ENCODE results near the gene SSR4.

SSR4 gene

DNA sequence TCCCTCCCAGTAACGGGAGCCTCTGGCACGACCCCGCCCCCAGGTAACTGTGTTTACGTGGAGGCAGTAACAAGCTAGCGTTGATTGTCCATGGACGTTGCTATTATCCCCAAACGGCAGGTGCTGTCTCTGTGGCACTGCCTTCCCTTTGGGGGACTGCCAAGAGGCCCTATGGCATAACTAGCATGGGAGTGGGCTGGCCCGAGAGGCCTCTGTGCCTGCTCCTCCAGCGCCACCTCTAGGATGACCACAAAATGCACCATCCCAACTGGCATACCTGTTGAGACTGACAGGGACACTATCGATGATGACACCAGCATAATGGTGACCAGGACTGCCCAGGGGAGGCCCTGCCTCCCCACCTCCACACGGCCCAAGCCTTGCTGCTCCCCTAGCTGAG lies 12.2 kb upstream of the SSR4 start:
- no peak overlapping the region for H3K4me3 Mint-ChIP-seq
- no peaks in the 10 kb centered on the region for H3K9me3 Mint-ChIP-seq
- no peak for DNase-seq
- CTCF ChIA-PET: no interaction called here
- H3K27me3 Mint-ChIP-seq: peaks cover 29% of the 10 kb centered on the region
- no peaks in the 10 kb centered on the region for H3K4me1 Mint-ChIP-seq
- H3K27ac Mint-ChIP-seq: no peak overlapping the region
- no peaks in the 10 kb centered on the region for H3K36me3 Mint-ChIP-seq

DNA sequence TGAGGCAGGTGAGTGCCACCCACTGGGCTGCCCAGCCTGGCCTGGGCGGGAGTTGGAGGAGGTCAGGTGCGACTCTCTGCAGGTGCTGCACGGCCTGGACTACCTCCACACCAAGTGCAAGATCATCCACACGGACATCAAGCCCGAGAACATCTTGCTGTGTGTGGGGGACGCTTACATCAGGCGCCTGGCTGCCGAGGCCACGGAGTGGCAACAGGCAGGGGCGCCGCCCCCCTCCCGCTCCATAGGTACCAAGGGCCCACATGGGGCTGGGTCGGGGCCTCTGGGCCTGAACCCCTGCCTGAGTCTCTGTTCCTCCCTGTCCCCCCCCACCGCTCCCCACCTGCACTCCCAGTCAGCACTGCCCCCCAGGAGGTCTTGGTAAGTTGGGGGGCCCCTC lies 11.6 kb upstream of the SSR4 start:
- H3K27me3 Mint-ChIP-seq: peaks cover 29% of the 10 kb centered on the region
- no peak overlapping the region for H3K4me3 Mint-ChIP-seq
- no peaks in the 10 kb centered on the region for H3K36me3 Mint-ChIP-seq
- DNase-seq: no peak
- H3K9me3 Mint-ChIP-seq: no peaks in the 10 kb centered on the region
- no peaks in the 10 kb centered on the region for H3K4me1 Mint-ChIP-seq
- no peak overlapping the region for H3K27ac Mint-ChIP-seq
- CTCF ChIA-PET: no interaction called here

DNA sequence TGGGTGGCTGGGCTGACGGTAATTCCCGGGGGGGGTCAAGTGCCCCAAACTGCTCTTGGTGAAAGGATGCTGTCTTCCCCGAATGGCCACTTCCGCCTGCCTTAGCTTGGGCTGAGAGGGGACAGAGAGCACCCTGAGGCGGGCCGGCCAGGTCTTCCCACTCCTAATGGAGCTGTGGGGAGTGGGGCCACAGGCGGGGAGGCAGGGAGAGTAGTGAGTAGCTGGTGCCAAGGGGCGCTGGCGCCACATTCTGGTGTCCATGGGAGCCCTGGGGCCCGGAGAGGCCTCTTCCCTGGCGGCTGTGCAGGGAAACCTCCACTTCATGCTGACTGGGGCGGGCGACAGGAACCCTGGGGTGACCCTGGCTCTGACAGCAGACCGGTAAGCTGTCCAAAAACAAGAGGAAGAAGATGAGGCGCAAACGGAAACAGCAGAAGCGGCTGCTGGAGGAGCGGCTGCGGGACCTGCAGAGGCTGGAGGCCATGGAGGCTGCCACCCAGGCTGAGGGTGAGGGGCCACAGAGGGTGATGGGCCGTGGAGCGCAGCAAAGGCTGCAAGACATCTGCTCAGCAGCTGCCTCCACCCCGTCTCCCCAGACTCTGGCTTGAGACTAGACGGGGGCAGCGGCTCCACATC lies 11.0 kb upstream of the SSR4 start:
- Mint-ChIP-seq H3K4me3 (no peak overlapping the region), H3K27ac (no peak overlapping the region), H3K36me3 (no peaks in the 10 kb centered on the region), H3K27me3 (peaks cover 26% of the 10 kb centered on the region), H3K4me1 (no peaks in the 10 kb centered on the region), H3K9me3 (no peaks in the 10 kb centered on the region)
- CTCF ChIA-PET: no interaction called here
- DNase-seq: no peak

DNA sequence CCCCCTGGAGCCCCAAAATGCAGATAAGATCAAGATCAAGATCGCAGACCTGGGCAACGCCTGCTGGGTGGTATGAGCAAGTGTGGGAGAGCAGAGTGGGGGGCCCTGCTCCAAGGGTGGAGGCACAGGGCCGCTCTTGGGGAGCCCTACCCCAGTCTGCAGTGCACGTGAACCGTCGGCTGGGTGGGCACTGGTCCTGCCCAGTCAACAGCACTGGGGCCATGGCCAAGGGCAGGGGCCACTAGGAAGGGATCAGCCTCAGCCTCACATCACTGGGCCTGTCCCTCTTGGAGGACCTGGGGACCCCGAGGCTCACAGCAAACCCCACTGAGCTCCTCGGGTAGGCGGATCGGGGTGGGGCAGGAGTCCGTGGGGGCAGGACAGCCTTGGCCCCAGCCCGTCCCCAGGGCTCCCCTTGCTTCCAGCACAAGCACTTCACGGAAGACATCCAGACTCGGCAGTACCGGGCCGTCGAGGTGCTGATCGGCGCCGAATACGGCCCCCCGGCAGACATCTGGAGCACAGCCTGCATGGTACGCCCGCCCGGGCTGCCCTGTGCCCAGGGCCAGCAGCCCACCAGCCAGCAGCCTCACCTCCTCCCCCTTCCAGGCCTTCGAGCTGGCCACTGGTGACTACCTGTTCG lies 10.0 kb upstream of the SSR4 start:
- Mint-ChIP-seq H3K36me3 (peaks cover 2% of the 10 kb centered on the region), H3K9me3 (no peaks in the 10 kb centered on the region), H3K27me3 (peaks cover 18% of the 10 kb centered on the region), H3K4me1 (no peaks in the 10 kb centered on the region), H3K27ac (no peak overlapping the region), H3K4me3 (no peak overlapping the region)
- CTCF ChIA-PET: no interaction called here
- DNase-seq: no peak

DNA sequence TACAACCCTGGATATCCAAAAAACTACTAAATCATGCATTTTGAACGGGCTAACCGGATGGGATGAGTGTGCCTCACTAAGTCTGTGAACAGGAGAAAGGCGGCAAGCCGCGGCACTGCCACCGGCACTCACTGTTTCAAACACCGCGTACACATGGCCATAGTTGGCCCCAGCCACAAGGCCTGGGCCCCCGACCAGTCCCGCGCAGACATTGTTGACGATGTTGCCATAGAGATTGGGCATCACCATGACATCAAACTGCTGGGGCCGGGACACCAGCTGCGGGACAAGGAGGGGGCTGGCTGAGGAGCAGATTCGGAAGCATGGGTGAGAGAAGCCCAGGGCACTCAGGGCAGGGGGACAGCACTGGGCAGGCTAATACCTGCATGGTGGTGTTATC lies 7.8 kb upstream of the SSR4 start:
- no peak overlapping the region for H3K27ac Mint-ChIP-seq
- no peaks in the 10 kb centered on the region for H3K27me3 Mint-ChIP-seq
- CTCF ChIA-PET: no interaction called here
- H3K4me3 Mint-ChIP-seq: no peak overlapping the region
- H3K9me3 Mint-ChIP-seq: no peaks in the 10 kb centered on the region
- no peaks in the 10 kb centered on the region for H3K4me1 Mint-ChIP-seq
- peaks cover 6% of the 10 kb centered on the region for H3K36me3 Mint-ChIP-seq
- DNase-seq: no peak

DNA sequence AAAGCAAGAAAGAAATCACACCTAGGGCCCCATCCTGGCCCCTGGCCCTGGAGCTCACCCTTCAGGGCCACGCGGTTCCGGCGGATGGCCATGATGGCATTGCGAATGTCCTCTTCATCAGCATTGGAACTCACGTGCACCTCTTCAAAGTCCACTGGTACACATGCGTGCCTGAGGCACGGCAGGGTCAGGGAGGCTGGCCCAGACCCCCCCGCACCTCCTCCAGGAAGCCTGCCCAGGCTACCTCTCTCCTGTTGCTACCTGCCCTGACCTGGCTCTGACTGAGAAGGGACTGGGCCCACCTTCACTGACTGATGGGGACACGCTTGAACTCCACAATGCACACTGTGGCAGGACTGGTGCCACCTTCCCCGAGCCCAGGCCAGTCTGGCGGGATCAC lies 4.8 kb upstream of the SSR4 start:
- Mint-ChIP-seq H3K27ac (no peak overlapping the region), H3K4me3 (no peak overlapping the region), H3K4me1 (peaks cover 9% of the 10 kb centered on the region), H3K9me3 (no peaks in the 10 kb centered on the region), H3K36me3 (peaks cover 10% of the 10 kb centered on the region), H3K27me3 (no peaks in the 10 kb centered on the region)
- DNase-seq: no peak
- CTCF ChIA-PET: no interaction called here

DNA sequence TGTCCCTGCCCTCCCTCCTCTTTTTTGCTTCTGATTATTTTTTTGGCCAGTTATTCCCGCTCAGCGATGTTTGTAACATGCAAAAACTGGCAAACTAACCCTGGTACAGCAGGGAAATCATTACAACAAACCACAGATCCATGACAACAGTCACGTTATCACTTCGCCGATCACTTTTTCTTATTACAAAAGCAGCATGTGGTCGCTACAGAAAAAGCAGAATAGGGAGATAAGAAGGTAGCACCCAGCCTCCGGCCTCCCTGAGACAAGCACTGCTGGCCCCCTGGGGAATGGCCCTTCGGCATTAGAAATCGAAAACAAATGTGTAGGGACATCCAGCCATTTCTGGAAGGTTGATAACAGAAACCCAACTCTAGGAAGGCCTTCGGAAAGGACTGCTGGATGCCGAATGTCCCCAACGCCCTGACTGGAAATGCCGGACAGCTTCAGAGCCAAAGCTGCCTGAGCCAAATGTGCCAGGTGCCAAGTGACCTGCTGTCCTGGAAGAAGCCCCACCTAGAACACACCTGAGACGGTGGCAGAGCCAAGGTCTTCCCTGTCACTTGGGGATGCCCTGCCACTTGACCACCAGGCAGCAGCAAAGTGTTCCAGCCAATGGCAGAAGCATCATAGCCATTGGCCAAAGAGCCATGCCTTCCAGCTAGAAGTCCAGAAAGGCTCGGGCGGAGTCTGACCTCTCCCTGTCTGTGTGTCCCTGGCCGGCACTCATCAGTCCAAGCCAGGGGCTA lies 3.2 kb upstream of the SSR4 start:
- CTCF ChIA-PET: interaction anchor here (0.8 kb wide), 1 partner anchor 87 kb away, joined by 3 read pairs; no protein-coding TSS in a partner anchor
- H3K4me1 Mint-ChIP-seq: peaks cover 17% of the 10 kb centered on the region
- H3K9me3 Mint-ChIP-seq: no peaks in the 10 kb centered on the region
- no peak for DNase-seq
- peaks cover 12% of the 10 kb centered on the region for H3K36me3 Mint-ChIP-seq
- no peak overlapping the region for H3K4me3 Mint-ChIP-seq
- no peak overlapping the region for H3K27ac Mint-ChIP-seq
- H3K27me3 Mint-ChIP-seq: no peaks in the 10 kb centered on the region

DNA sequence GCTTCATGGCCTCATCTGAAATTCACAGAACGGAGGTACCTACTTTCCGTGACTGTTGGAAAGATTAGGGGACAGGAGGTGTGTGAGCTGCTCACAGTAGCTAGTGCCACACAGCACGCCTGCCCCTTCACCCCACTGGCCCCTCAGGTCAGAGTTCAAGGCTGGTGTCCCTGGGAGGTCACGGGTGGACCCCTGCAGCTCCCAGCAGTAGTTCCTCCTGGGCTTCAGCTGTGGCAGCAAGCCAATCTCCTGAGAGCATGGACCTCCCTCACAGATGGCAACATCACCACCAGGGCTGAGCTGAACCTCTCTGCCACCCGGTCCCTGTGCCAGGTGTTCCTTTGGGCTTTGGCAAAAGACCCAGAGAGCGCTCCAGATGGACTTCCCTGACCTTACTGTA lies 2.1 kb upstream of the SSR4 start:
- Mint-ChIP-seq H3K4me3 (peak overlapping the region; percentile 95), H3K9me3 (no peaks in the 10 kb centered on the region), H3K27me3 (no peaks in the 10 kb centered on the region), H3K36me3 (peaks cover 14% of the 10 kb centered on the region), H3K27ac (no peak overlapping the region), H3K4me1 (peaks cover 23% of the 10 kb centered on the region)
- DNase-seq: no peak
- CTCF ChIA-PET: interaction anchor here (0.8 kb wide), 1 partner anchor 86 kb away, joined by 3 read pairs; no protein-coding TSS in a partner anchor

DNA sequence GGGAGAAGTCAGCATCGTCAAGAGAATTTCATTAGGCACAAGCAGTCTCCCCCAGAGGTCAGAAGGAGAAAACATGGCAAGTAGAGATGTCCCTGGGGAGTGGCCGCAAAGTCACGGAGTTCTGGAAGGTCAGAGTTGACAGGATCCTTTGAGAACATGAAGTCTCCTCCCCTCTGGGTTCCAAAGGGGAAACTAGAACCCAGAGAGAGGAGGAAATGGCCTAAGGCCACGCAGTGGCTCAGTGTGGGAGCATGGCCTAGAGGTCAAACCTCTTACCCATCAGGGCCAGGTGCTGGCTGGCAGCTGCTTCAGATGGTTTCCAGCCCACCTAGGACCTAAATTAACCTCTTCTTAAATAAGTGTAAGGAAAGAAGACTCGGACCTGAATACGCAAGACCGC lies 1.2 kb upstream of the SSR4 start:
- Mint-ChIP-seq H3K27me3 (no peaks in the 10 kb centered on the region), H3K9me3 (no peaks in the 10 kb centered on the region), H3K27ac (peak overlapping the region; percentile 77), H3K36me3 (peaks cover 16% of the 10 kb centered on the region), H3K4me3 (peak overlapping the region; percentile 95), H3K4me1 (peaks cover 23% of the 10 kb centered on the region)
- DNase-seq: no peak
- CTCF ChIA-PET: no interaction called here

DNA sequence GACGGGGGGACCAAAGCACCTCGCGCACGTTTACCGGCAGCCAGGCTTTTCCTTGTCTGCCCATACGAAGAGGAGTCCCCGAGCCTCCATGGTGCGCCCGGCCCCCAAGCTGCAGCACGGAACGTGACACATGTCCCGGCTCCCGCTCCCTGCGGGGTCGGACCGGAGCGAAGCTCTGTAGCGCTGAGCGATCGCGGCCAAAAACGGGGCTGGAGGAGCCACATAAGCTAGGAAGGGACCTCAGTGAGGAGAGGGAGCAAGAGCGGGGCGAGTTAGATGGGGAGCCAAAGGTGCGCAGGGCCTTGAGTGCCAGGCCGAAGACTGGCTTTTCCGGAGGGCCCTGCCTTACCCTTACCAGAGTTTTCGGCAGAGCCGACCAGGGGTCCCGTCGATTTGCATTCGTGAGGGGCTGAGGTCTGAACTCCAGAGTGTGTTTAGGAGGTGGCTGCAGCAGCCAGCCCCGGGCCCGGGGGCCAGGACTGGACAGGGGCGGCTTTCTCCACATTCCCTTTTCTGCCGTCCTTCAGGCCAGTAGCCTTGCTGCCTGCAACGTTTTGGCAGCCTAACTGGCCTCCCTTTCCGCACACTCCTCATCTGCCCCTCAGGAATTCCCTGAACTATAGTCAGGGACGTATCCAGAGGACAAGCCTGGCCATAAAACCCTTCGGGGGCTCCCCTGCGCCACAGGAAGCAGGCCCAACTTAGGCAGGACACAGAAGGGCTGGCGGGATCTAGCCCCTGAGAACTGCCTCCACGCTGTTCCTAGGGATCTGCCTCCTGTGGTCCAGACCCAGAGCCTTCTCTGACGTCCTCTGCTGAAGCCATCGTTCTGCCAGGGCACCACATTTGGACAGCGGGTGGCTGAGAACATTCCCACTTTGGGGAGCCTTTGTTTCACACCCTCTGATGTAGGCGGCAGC lies 689 bp downstream of the SSR4 start:
- peaks cover 14% of the 10 kb centered on the region for H3K36me3 Mint-ChIP-seq
- peak overlapping the region; percentile 95 for H3K4me3 Mint-ChIP-seq
- H3K27me3 Mint-ChIP-seq: no peaks in the 10 kb centered on the region
- peak overlapping the region; percentile 90 for H3K27ac Mint-ChIP-seq
- H3K9me3 Mint-ChIP-seq: no peaks in the 10 kb centered on the region
- peaks cover 23% of the 10 kb centered on the region for H3K4me1 Mint-ChIP-seq
- CTCF ChIA-PET: interaction anchor here (0.9 kb wide), 1 partner anchor 151 kb away, joined by 3 read pairs; no protein-coding TSS in a partner anchor
- peak; percentile 39 for DNase-seq

DNA sequence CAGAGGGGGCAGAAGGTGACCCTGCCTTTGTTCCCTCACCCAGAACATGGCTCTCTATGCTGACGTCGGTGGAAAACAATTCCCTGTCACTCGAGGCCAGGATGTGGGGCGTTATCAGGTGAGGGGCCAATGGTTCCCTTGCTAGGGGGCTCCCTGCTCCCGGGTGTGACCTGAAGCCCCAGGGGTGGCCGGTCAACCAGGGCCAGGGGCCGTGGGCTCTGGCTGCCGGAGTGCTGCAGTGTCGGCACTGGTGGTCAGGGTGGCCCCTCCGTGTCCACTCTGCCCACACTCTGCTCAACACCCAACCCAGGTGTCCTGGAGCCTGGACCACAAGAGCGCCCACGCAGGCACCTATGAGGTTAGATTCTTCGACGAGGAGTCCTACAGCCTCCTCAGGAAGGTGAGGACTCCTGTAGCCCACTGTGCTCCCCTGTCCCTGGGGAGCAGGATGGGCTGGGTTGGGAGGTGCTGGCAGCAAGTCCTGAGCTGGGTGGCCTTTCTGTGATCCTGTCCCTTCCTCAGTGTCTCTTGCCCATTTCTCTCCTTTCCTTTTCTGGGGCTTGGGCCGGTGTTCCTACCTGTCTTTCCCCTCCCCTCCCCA lies 3.0 kb downstream of the SSR4 start:
- DNase-seq: no peak
- Mint-ChIP-seq H3K27me3 (no peaks in the 10 kb centered on the region), H3K27ac (no peak overlapping the region), H3K36me3 (peaks cover 11% of the 10 kb centered on the region), H3K9me3 (no peaks in the 10 kb centered on the region), H3K4me3 (no peak overlapping the region), H3K4me1 (peaks cover 22% of the 10 kb centered on the region)
- CTCF ChIA-PET: no interaction called here

DNA sequence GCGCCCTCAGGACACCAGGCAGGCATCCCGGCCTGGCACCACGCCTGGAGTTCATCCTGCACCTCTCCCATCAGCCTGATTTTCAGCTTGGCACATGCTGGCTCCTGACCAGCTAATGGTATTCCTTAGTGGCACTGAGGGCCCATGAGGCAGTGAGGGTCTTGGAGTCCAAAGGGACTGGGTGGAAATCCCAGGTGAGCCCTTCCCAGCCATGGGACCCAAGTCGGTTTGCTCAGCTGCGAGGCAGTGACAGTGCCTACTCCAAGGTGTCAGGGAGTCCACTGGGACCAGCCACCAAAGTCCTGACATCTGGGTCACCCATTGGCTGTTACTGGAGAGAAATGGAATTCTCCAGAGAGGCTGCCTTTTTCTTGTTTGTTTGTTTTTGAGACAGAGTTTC lies 4.9 kb downstream of the SSR4 start:
- DNase-seq: no peak
- Mint-ChIP-seq H3K27me3 (no peaks in the 10 kb centered on the region), H3K4me3 (no peak overlapping the region), H3K4me1 (peaks cover 14% of the 10 kb centered on the region), H3K36me3 (peaks cover 7% of the 10 kb centered on the region), H3K9me3 (no peaks in the 10 kb centered on the region), H3K27ac (no peak overlapping the region)
- CTCF ChIA-PET: no interaction called here

DNA sequence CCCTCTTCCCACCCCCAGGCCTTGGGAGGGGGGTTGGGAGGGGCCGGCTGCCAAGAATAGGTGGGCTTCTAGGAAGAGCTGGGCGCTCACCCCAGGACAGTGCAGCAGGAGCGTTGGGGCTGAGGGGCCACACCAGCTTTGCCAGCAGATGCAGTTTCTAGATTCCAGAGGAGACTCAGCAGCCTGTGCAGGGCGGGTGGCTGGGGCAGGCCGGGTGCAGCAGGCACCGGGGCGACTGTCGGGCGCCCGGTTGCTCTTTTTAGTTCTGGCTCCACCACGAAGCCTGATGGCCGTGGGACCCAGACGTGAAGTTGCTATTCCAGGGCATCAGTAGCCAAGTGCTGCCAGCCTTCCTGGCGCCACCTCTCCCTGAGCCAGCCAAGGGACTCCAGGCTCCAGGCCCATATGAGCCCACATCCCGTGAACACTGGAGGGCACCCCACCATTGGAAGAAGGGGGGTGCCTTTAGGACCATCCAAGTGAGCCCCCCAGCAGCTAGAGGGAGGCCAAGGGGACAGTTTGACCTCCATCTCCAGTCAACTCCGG lies 5.8 kb downstream of the SSR4 start:
- CTCF ChIA-PET: no interaction called here
- peaks cover 12% of the 10 kb centered on the region for H3K4me1 Mint-ChIP-seq
- H3K27me3 Mint-ChIP-seq: no peaks in the 10 kb centered on the region
- H3K4me3 Mint-ChIP-seq: no peak overlapping the region
- peaks cover 7% of the 10 kb centered on the region for H3K36me3 Mint-ChIP-seq
- no peak overlapping the region for H3K27ac Mint-ChIP-seq
- H3K9me3 Mint-ChIP-seq: no peaks in the 10 kb centered on the region
- no peak for DNase-seq

DNA sequence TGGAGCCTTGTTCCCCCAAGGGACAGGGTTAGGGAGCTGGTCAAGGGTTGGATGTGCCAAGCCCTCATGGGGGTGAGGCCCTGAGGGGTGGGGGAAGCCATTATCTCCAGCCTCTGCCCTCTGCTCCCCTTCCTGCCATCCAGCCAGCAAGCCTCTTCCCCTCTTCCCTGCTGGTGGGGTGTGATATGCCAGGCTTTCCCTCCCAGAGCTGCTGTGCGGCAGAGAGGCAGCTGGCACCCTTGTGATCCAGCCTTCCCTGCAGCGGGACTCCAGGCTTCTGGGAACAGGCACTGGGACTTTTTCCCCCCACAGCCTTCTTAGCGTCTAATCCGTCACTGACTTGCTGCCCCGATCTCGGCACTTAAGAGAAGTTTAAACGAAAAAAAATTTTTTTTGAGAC lies 6.3 kb downstream of the SSR4 start:
- DNase-seq: no peak
- no peak overlapping the region for H3K4me3 Mint-ChIP-seq

More for the DNA sequence above, 6.3 kb downstream of the SSR4 start:
- CTCF ChIA-PET: no interaction called here
- H3K36me3 Mint-ChIP-seq: peaks cover 7% of the 10 kb centered on the region
- no peaks in the 10 kb centered on the region for H3K9me3 Mint-ChIP-seq
- no peak overlapping the region for H3K27ac Mint-ChIP-seq
- H3K4me1 Mint-ChIP-seq: peaks cover 11% of the 10 kb centered on the region
- no peaks in the 10 kb centered on the region for H3K27me3 Mint-ChIP-seq

Measured in activated naive CD4-positive, alpha-beta T cell treated with anti-CD3 and anti-CD28 coated beads, Interleukin-2, amount 10 ng/mL, durations not matched to agents 7 days and 5 days (primary cell).